Ishikawa (cell line): ENCODE results near the gene PRKCE.

Experiments
- CEBPB ChIP-seq: IDR thresholded peaks from 2 replicates; pipeline ENCODE4 v1.6.1; 2012
- CREB1 ChIP-seq: IDR thresholded peaks from 2 replicates; pipeline ENCODE4 v1.6.1; 2012; ENCODE audit warnings: low read depth
- EGR1 ChIP-seq: IDR thresholded peaks from 2 replicates; pipeline ENCODE4 v1.6.1; 2012
- EP300 ChIP-seq: IDR thresholded peaks from 2 replicates; pipeline ENCODE4 v1.6.1; 2012; ENCODE audit warnings: borderline replicate concordance
- FOXM1 ChIP-seq: IDR thresholded peaks from 2 replicates; pipeline ENCODE4 v1.6.1; 2012; ENCODE audit warnings: low read depth, borderline replicate concordance
- MAX ChIP-seq: IDR thresholded peaks from 2 replicates; pipeline ENCODE4 v1.6.1; 2012
- NFIC ChIP-seq: IDR thresholded peaks from 2 replicates; pipeline ENCODE4 v1.6.1; 2012
- RAD21 ChIP-seq: IDR thresholded peaks from 2 replicates; pipeline ENCODE4 v1.6.1; 2012; ENCODE audit warnings: low read depth
- TAF1 ChIP-seq: IDR thresholded peaks from 2 replicates; pipeline ENCODE4 v1.6.1; 2012; ENCODE audit warnings: low read depth, mild to moderate bottlenecking
- TCF12 ChIP-seq: IDR thresholded peaks from 2 replicates; pipeline ENCODE4 v1.6.1; 2012; ENCODE audit warnings: low read depth
- TEAD4 ChIP-seq: IDR thresholded peaks from 2 replicates; pipeline ENCODE4 v1.6.1; 2012
- YY1 ChIP-seq: IDR thresholded peaks from 2 replicates; pipeline ENCODE4 v1.6.1; 2012; ENCODE audit warnings: low read depth
- ZBTB7A ChIP-seq: IDR thresholded peaks from 2 replicates; pipeline ENCODE4 v1.6.1; 2012; ENCODE audit warnings: low read depth
- TF ChIP-seq, protein P1 (sequence below): IDR thresholded peaks from 2 replicates; pipeline ENCODE4 v1.6.1; 2012
- TF ChIP-seq, protein P2 (sequence below): IDR thresholded peaks from 2 replicates; pipeline ENCODE4 v1.6.1; 2012; ENCODE audit warnings: low read depth, mild to moderate bottlenecking

PRKCE gene

GRCh38 chr2:46097714-46098480 is 446.4 kb downstream of the PRKCE start:
- TF ChIP-seq TCF12 (peak; percentile 50; the same call in 1 of the 2 replicates), NFIC (peak; percentile 92), CEBPB (no peak), ZBTB7A (no peak), TEAD4 (peak; percentile 92), CREB1 (peak; percentile 67), FOXM1 (no peak), RAD21 (peak; percentile 11; the same call in 1 of the 2 replicates), YY1 (no peak), EP300 (peak; percentile 41; the same call in 1 of the 2 replicates), EGR1 (no peak), MAX (peak; percentile 44; the same call in 1 of the 2 replicates), TAF1 (no peak)
- TF ChIP-seq, protein P1, sequence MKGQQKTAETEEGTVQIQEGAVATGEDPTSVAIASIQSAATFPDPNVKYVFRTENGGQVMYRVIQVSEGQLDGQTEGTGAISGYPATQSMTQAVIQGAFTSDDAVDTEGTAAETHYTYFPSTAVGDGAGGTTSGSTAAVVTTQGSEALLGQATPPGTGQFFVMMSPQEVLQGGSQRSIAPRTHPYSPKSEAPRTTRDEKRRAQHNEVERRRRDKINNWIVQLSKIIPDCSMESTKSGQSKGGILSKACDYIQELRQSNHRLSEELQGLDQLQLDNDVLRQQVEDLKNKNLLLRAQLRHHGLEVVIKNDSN, result no peak
- TF ChIP-seq, protein P2, sequence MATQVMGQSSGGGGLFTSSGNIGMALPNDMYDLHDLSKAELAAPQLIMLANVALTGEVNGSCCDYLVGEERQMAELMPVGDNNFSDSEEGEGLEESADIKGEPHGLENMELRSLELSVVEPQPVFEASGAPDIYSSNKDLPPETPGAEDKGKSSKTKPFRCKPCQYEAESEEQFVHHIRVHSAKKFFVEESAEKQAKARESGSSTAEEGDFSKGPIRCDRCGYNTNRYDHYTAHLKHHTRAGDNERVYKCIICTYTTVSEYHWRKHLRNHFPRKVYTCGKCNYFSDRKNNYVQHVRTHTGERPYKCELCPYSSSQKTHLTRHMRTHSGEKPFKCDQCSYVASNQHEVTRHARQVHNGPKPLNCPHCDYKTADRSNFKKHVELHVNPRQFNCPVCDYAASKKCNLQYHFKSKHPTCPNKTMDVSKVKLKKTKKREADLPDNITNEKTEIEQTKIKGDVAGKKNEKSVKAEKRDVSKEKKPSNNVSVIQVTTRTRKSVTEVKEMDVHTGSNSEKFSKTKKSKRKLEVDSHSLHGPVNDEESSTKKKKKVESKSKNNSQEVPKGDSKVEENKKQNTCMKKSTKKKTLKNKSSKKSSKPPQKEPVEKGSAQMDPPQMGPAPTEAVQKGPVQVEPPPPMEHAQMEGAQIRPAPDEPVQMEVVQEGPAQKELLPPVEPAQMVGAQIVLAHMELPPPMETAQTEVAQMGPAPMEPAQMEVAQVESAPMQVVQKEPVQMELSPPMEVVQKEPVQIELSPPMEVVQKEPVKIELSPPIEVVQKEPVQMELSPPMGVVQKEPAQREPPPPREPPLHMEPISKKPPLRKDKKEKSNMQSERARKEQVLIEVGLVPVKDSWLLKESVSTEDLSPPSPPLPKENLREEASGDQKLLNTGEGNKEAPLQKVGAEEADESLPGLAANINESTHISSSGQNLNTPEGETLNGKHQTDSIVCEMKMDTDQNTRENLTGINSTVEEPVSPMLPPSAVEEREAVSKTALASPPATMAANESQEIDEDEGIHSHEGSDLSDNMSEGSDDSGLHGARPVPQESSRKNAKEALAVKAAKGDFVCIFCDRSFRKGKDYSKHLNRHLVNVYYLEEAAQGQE, result no peak; the same call in 1 of the 2 replicates

DNA sequence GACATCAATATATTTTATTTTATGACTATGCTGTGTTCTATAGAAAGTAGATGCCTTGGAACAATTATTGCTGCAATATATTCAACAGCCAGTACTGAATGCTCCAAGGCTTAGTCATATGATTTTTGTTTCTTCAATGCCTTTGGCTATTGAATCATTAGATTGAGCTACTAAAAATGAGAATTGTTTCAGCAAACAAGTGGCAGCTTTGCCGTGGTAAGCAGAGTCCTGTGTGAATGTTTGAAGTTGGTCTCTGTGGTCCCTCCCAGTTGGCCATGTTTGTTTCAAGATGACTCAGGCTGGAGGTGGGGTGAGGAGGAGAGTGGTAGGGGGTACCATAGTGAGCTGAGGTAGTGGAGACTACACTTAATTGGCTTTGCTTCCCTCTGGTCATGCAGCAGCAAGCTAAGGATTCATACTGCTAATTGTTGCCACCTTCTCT is 447.2 kb downstream of the PRKCE start:
- no peak for TF ChIP-seq YY1
- TF ChIP-seq EP300, result no peak
- no peak for TF ChIP-seq CEBPB
- TF ChIP-seq NFIC, result no peak
- TF ChIP-seq, protein P2, result no peak
- TF ChIP-seq FOXM1, result no peak
- TF ChIP-seq TEAD4, result no peak

DNA sequence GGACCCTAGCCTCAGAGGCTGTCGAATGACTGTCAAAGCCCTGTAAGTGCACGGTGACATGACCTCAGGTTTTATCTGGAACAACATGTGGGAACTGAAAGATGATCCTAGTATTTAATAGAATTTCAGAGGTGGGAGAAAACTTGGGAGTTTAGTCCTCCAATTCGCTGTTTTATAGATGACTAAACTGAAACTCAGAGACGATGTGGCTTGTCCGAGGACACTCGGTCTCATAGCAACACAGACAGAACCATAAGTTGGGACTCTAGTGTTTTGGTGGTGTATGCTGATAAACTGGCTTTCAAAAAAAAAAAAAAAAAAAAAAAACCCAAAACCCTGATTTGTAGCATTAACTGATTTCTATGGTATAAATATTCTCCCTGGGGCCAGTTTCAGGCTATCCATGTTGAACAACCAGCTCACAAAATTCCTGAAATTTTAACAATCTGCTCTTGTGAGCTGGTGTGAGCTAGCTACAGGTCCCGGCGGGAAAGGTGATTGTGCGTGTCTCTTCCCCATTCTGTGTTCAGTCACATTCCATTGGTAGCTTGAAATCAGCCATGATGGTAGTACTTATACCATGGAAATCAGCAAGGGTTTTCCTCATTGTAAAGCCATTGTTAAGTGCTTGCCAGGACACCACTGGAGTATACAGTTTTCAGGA is 450.2 kb downstream of the PRKCE start:
- TF ChIP-seq, protein P2, result no peak
- TF ChIP-seq MAX, result no peak

GRCh38 chr2:46106690-46107089 is 455.2 kb downstream of the PRKCE start:
- TF ChIP-seq TCF12 (no peak), EP300 (no peak), TAF1 (no peak), MAX (no peak), ZBTB7A (no peak)

GRCh38 chr2:46114996-46115395 is 463.5 kb downstream of the PRKCE start:
- TF ChIP-seq TCF12, result no peak
- no peak for TF ChIP-seq EP300
- TF ChIP-seq, protein P2, result no peak
- TF ChIP-seq MAX, result no peak
- no peak for TF ChIP-seq YY1
- TF ChIP-seq CREB1, result no peak
- TF ChIP-seq ZBTB7A, result no peak
- no peak for TF ChIP-seq FOXM1
- no peak for TF ChIP-seq TEAD4
- TF ChIP-seq EGR1, result no peak
- TF ChIP-seq NFIC, result no peak
- no peak for TF ChIP-seq CEBPB
- TF ChIP-seq, protein P1, result no peak
